ENCODE results near the gene MAN2A2.

GRCh38 chr15:90868261-90868689, 34.8 kb upstream of the MAN2A2 start, which contains the start of gene FURIN:
- TF ChIP-seq POLR2A (IDR thresholded peaks at IDR 0.05) (no peak), CTCF (IDR thresholded peaks at IDR 0.05 in 4 of 5, conservative IDR thresholded peaks at IDR 0.05 in 1 of 5) (no peak)
